ENCODE results near the gene TMEM132C.

Gene TMEM132C

GRCh38 chr12:128337431-128338170 lies 70.6 kb downstream of the TMEM132C start:
- DNase-seq (ENCODE audit: insufficient read length, low spot score) = no peak
- FAIRE-seq = no peak

- FAIRE-seq (no peak), DNase-seq (ENCODE audit: insufficient read length, low spot score) (no peak)
These were observed 71.6 kb downstream of the TMEM132C start for GRCh38 chr12:128338386-128339125.

GRCh38 chr12:128339126-128339520 lies 72.2 kb downstream of the TMEM132C start:
- no peak for FAIRE-seq

GRCh38 chr12:128339631-128340030 lies 72.7 kb downstream of the TMEM132C start:
- FAIRE-seq = no peak
- DNase-seq (ENCODE audit: insufficient read length, low spot score) = no peak

More at GRCh38 chr12:128339126-128339520, 72.2 kb downstream of the TMEM132C start:
- no peak for DNase-seq (ENCODE audit: insufficient read length, low spot score)

GRCh38 chr12:128353301-128353700 lies 86.3 kb downstream of the TMEM132C start:
- FAIRE-seq (no peak), DNase-seq (ENCODE audit: insufficient read length, low spot score) (no peak)

- FAIRE-seq (no peak), DNase-seq (ENCODE audit: insufficient read length, low spot score) (no peak)
These were observed 89.6 kb downstream of the TMEM132C start for GRCh38 chr12:128356547-128356946.

GRCh38 chr12:128361400-128361995 lies 94.5 kb downstream of the TMEM132C start:
- FAIRE-seq (no peak), DNase-seq (ENCODE audit: insufficient read length, low spot score) (no peak)

- FAIRE-seq (no peak), DNase-seq (ENCODE audit: insufficient read length, low spot score) (no peak)
These were observed 98.1 kb downstream of the TMEM132C start for GRCh38 chr12:128365032-128365431.

- FAIRE-seq (no peak), DNase-seq (ENCODE audit: insufficient read length, low spot score) (no peak)
These were observed 98.8 kb downstream of the TMEM132C start for GRCh38 chr12:128365651-128366231.

GRCh38 chr12:128367961-128368360 lies 101.0 kb downstream of the TMEM132C start:
- no peak for FAIRE-seq
- DNase-seq (ENCODE audit: insufficient read length, low spot score) = no peak

GRCh38 chr12:128381541-128381940 lies 114.6 kb downstream of the TMEM132C start:
- FAIRE-seq (no peak), DNase-seq (ENCODE audit: insufficient read length, low spot score) (no peak)

GRCh38 chr12:128381946-128382345 lies 115.0 kb downstream of the TMEM132C start:
- DNase-seq (ENCODE audit: insufficient read length, low spot score) (no peak), FAIRE-seq (no peak)

- no peak for DNase-seq (ENCODE audit: insufficient read length, low spot score)
- peak; percentile 77 for FAIRE-seq
These were observed 116.0 kb downstream of the TMEM132C start for GRCh38 chr12:128382946-128383345.

- no peak for DNase-seq (ENCODE audit: insufficient read length, low spot score)
- no peak for FAIRE-seq
These were observed 116.5 kb downstream of the TMEM132C start for GRCh38 chr12:128383357-128383937.

- no peak for FAIRE-seq
- DNase-seq (ENCODE audit: insufficient read length, low spot score) = no peak
These were observed 118.8 kb downstream of the TMEM132C start for GRCh38 chr12:128385736-128386135.

- FAIRE-seq (no peak), DNase-seq (ENCODE audit: insufficient read length, low spot score) (no peak)
These were observed 120.9 kb downstream of the TMEM132C start for GRCh38 chr12:128387811-128388422.

GRCh38 chr12:128388461-128389000 lies 121.6 kb downstream of the TMEM132C start:
- FAIRE-seq = no peak
- no peak for DNase-seq (ENCODE audit: insufficient read length, low spot score)

GRCh38 chr12:128393346-128393745 lies 126.4 kb downstream of the TMEM132C start:
- FAIRE-seq = no peak
- no peak for DNase-seq (ENCODE audit: insufficient read length, low spot score)

GRCh38 chr12:128394137-128394536 lies 127.2 kb downstream of the TMEM132C start:
- FAIRE-seq (no peak), DNase-seq (ENCODE audit: insufficient read length, low spot score) (no peak)

GRCh38 chr12:128399253-128399652 lies 132.3 kb downstream of the TMEM132C start:
- no peak for DNase-seq (ENCODE audit: insufficient read length, low spot score)
- no peak for FAIRE-seq
